Ishikawa (cell line): ENCODE results near the gene OMD.

Experiments
- CEBPB ChIP-seq: IDR thresholded peaks from 2 replicates; pipeline ENCODE4 v1.6.1; 2012
- CREB1 ChIP-seq: IDR thresholded peaks from 2 replicates; pipeline ENCODE4 v1.6.1; 2012; ENCODE audit warnings: low read depth
- EGR1 ChIP-seq: IDR thresholded peaks from 2 replicates; pipeline ENCODE4 v1.6.1; 2012
- EP300 ChIP-seq: IDR thresholded peaks from 2 replicates; pipeline ENCODE4 v1.6.1; 2012; ENCODE audit warnings: borderline replicate concordance
- FOXM1 ChIP-seq: IDR thresholded peaks from 2 replicates; pipeline ENCODE4 v1.6.1; 2012; ENCODE audit warnings: low read depth, borderline replicate concordance
- MAX ChIP-seq: IDR thresholded peaks from 2 replicates; pipeline ENCODE4 v1.6.1; 2012
- NFIC ChIP-seq: IDR thresholded peaks from 2 replicates; pipeline ENCODE4 v1.6.1; 2012
- RAD21 ChIP-seq: IDR thresholded peaks from 2 replicates; pipeline ENCODE4 v1.6.1; 2012; ENCODE audit warnings: low read depth
- REST ChIP-seq: IDR thresholded peaks from 2 replicates; pipeline ENCODE4 v1.6.1; 2012; ENCODE audit warnings: low read depth, mild to moderate bottlenecking
- TAF1 ChIP-seq: IDR thresholded peaks from 2 replicates; pipeline ENCODE4 v1.6.1; 2012; ENCODE audit warnings: low read depth, mild to moderate bottlenecking
- TCF12 ChIP-seq: IDR thresholded peaks from 2 replicates; pipeline ENCODE4 v1.6.1; 2012; ENCODE audit warnings: low read depth
- TEAD4 ChIP-seq: IDR thresholded peaks from 2 replicates; pipeline ENCODE4 v1.6.1; 2012
- USF1 ChIP-seq: IDR thresholded peaks from 2 replicates; pipeline ENCODE4 v1.6.1; 2012
- YY1 ChIP-seq: IDR thresholded peaks from 2 replicates; pipeline ENCODE4 v1.6.1; 2012; ENCODE audit warnings: low read depth
- ZBTB7A ChIP-seq: IDR thresholded peaks from 2 replicates; pipeline ENCODE4 v1.6.1; 2012; ENCODE audit warnings: low read depth

The OMD gene

GRCh38 chr9:92405818-92406217, 18.5 kb downstream of the OMD start:
- no peak for TF ChIP-seq RAD21
- TF ChIP-seq TAF1: no peak
- no peak for TF ChIP-seq USF1
- no peak for TF ChIP-seq NFIC
- TF ChIP-seq TCF12: no peak
- no peak for TF ChIP-seq FOXM1
- TF ChIP-seq MAX: no peak
- no peak for TF ChIP-seq EGR1
- no peak for TF ChIP-seq REST
- no peak for TF ChIP-seq CEBPB
- TF ChIP-seq TEAD4: no peak
- TF ChIP-seq ZBTB7A: no peak

- TF ChIP-seq CREB1 (no peak), MAX (no peak)
Observed at GRCh38 chr9:92404042-92404836, 20.0 kb downstream of the OMD start, which contains the start of gene OGN. OGN (minus strand) TSS chr9:92404578; CDS start chr9:92403407, 1,171 bp downstream.

- TF ChIP-seq TAF1: no peak
- TF ChIP-seq USF1: no peak
- no peak for TF ChIP-seq TEAD4
- TF ChIP-seq MAX: no peak
- TF ChIP-seq YY1: no peak
- TF ChIP-seq RAD21: no peak
- TF ChIP-seq EGR1: no peak
- no peak for TF ChIP-seq NFIC
- no peak for TF ChIP-seq REST
- TF ChIP-seq FOXM1: no peak
- TF ChIP-seq CREB1: no peak
- TF ChIP-seq EP300: no peak
- no peak for TF ChIP-seq ZBTB7A
Observed at GRCh38 chr9:92402826-92403745, 21.2 kb downstream of the OMD start.

GRCh38 chr9:92402360-92402759, 21.9 kb downstream of the OMD start:
- TF ChIP-seq REST: no peak
- TF ChIP-seq MAX: no peak
- TF ChIP-seq RAD21: no peak
- no peak for TF ChIP-seq TCF12
- no peak for TF ChIP-seq TEAD4
- no peak for TF ChIP-seq TAF1
- no peak for TF ChIP-seq CEBPB
- TF ChIP-seq YY1: no peak
- no peak for TF ChIP-seq EGR1
- no peak for TF ChIP-seq CREB1
- TF ChIP-seq NFIC: no peak
- TF ChIP-seq EP300: no peak
- no peak for TF ChIP-seq USF1
- TF ChIP-seq FOXM1: no peak
